Smooth muscle cell of the brain vasculature (primary cell): ENCODE data around the gene TEX2.

Experiments
- DNase-seq: peaks from one replicate; pipeline ENCODE4 v3.0.0-alpha.2; 2012; ENCODE audit warnings: low read depth, low spot score

The TEX2 gene

DNA sequence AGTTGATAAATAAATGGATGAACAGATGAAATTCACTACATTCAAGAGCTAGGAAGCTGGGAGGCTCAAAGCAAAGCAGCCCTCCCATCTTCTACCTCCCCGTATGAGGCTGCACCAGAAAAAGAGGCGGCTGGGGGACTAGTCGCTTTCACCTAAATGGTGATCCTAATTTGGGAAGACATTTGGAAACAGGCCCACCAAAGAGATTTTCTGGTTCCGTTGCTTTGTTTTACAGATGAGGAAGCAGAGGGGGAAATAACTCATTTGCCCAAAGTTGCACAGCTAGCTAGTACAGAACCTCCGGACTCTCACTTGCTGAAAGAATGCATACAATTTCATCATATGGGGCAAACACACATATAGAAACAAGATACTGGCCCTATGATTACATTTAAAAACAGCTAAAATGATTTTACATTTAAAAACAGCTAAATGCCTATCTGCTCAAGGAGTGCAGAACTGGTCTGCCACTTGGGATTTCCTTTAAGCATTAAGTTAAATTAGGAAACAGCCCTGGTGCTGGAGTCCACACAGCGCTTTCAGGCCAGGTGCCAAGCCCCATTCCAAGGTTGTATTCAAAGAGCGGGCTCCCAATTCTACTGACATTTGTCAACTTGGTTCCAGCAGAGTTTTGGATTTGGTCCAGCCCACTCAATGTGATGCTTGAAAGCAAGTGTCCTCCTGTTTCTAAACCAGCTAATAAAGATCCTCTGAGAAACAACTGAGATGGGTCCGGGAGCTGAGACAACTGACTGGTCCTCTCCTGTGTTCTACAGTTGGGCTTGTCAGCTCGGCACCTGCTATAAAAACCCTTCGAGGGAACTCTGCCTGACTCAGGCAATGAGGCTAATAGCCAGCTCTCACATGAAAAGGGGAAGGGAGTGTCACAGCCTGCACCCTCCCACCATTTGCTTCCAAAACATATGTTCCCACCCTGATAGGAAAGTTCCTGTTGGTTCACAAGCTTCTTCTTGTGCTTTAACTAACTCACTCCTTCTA, 144.8 kb downstream of the TEX2 start:
- DNase-seq, result no peak

DNA sequence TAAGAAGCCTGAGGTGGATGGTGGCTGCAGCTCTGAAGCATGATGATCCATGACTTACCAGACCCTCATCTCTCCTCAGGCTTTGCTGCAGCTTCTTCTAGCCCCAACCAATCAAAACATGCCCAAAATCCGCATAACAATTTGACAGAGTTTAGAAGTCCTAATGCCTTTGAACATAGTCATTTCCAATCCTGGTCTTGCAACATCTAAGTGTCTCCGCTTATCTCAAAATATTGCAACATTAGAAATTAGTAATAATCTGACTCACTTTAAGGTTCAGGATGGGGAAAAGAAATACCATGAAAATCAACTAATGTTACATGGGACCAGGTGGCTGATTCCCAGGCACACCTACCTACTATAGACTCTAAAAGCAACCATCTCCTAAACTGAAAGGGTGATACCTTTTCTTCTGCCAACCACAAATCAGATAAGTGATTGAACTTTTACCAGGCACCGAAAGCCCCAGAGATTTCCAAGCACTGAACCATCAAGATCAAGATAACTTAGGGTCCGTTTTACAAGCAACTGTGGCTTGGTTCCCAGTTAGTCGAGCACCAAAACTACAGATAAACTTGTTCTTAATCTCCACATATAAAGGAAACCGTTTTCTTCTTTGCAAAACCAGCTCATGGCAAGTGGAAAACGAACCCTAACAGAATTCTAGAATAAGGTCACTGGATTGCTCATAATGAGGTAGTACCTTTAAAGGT, 147.1 kb downstream of the TEX2 start:
- DNase-seq, result no peak

DNA sequence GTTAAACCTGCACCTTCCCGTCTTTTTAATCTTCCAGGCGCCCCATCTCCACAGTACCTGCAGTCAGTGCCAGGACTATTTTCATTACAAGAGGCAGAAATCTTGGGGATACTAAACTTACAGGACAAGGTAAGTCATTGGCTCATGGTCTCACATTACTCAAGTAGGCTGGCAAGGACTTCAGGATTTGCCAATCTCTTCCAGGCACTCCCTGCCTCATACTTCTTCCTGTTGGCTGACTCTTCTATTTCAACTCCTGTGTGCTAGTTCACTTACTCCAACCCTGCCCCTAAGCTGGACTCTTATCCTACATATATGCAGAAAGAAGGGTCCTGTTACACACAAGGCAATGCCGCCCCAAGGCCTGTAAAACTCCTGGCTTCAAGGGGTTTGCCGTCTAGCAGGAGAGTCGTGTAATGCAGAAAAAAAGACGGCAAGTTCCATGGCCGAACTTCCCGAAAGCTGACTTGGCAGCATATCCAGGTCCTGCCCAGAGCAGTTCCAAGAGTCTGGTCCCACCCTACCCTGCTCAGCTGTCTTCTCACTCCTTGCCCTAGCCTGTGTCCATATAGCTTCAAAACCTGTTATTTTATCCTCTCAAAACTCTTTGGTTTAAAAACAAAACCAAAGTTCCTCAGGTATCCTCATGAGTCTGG, 147.9 kb downstream of the TEX2 start:
- no peak for DNase-seq

DNA sequence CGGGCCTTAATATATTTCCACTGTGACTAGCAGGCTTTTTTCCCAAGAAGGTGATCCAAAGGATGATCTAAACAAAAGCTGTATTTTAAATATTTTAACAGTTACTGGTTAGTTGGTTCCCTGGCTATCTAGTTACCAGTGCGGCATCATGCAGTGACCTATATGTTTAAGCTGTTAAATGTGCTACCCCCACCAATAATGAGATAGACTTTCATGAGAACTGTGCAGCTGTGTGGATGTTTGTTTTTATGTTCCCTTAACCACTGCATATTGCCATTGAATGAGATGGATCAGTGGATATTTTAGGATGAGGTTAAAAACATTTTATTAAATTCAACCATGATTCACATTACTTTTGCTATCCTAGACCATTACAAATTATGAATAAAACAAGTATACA, 150.1 kb downstream of the TEX2 start:
- DNase-seq, result no peak

DNA sequence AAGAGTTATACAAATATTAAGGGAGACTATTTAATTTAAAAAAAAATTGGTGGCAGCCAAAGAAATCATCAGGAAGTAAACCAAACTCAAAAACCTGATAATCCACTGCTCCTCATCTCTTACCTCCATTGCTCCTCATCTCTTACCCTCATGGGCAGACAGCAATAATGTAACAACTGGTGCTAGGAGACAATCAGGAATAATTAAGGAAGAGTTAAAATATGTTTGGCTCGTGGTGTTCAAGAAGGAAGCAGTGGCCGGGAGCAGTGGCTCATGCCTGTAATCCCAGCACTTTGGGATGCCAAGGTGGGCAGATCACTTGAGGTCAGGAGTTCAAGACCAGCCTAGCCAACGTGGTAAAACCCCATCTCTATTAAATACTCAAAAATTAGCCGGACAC, 151.2 kb downstream of the TEX2 start:
- DNase-seq, result no peak

DNA sequence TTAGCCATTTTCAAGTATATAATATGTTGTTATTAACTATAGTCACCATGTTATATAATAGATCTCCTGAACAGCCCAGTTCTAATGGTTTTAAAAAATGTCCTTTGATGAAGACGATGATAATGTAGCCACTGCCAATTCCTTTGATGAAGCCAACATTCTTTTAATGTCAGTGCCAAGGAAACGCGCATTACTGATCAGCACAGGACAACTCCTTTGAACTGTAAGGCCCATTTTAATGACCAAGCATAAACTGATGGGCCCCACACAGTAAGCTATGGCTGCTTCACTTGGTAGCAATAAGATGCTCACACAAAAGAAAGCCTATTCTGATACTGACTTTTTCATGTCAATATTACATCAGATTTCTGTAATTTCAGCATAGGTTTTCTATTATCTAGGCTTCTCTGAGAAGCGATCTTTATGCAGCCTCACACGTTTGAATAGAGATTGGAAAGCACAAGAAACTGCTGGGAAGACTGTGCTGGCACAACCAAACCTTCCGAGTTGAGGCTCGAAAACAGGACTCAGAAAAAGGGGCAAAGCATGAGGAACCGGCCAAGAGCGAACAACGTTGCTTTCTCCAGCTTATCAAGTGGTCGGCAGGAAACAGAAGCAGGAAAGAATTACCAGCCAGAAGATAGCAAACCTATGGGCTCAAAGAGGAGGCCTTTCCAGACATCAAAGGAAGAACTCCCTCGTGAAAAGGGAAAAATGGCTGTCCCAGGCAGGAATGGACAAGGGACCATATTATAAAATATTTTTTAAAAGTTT, 152.5 kb downstream of the TEX2 start:
- no peak for DNase-seq

DNA sequence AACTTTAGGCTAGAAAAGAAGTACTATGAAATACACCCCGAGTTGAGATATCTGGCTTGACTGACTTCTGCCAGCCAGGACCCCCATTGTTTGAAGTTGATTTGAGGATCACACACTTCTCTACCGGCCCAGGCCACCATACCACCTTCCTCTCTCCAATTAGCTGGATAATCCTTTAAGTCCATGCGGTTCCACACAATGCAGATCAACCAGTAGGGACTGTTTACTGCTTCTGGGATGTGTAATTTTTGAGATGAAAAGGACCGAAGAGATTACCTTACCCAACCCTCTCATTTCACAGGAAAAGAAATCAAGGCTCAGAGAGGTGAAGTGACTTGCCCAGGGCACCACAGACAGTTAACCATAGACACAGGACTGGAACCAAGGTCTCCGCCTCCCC, 153.7 kb downstream of the TEX2 start:
- no peak for DNase-seq

DNA sequence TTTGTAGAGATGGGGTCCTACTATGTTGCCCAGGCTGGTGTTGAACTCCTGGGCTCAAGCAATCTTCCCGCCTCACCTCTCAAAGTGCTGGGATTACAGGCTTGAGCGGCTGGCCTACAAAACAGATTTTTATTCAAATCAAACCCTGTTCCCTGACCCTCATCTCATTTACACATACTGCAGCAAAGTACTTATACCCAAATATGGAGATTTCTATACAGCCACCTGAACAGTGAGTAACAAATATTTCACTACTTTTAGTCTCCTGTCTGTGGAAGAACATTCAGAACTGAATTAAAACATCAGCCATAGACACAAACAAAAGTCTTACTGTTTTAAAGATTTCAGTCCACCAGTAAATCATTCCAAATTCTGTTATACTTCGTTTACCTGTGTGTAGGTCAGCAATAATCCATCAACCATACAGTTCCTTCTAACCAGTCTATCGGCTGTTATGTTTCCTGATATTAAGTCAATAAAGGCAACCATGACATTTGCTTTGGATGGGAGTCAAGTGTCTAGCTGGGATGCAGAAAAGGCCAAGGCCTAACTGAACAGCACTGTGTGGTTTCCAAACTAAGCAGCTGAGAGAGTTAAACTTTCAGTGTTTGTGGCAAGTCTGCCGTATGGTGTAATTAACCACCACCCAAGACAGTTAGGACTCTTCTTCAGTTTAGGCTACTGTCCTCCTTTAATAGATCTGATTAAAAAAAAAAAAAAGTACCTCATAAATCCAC, 155.4 kb downstream of the TEX2 start:
- no peak for DNase-seq

DNA sequence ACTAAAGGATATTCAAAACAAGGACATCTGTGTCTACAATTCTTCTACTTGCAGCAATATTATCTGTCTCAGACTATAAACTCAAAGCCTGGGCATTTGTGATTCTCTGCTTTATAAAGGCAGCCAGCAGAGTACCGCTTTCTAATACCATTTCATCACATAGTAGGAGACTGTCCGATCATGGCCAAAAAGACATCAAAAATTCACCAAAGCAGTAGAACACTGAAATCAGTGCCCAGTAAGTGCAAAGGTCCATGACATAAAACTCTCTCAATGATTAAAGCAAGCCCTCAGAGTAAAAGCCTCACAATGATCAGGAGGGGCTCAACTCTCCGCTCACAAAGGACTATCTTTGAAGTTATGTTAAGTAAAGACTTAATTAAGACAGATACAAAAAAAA, 156.1 kb downstream of the TEX2 start:
- no peak for DNase-seq

DNA sequence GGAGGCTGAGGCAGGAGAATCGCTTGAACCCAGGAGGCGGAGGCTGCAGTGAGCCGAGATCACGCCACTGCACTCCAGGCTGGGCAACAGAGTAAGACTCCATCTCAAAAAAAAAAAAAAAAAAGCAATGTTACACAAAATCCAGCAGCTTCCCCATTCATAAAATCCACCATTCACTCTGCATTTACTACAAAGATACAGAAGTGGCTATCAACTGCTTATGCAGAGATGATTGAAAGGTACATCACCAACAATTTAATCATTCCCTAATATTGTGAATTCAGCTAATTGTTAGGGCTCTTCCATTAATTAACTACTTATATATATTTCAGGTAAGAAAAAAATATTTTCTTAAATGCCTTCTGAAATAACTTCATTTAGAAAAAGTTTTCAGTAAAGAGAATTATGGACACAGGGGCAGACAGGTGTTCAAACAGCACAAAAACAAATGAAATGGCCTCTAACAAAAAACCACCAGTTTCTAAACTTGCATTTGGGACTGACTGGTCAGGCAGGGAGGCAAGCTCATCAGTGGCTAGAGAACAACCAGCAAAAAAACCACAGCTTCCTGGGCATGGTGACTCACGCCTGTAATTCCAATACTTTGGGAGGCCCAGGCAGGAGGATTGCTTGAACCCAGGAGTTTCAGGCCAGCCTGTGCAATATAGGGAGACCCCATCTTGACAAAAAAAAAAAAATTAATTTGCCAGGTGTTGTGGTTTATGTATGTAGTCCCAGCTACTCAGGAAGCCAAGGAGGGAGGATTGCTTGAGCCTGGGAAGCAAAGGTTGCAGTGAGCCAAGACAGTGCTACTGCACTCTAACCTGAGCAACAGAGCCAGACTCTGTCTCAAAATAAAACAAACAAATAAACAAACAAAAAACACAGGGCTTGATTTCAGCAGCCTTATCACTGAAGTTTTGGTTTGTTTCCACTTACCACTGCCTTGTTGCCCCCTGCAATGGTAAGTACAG, 159.4 kb downstream of the TEX2 start:
- DNase-seq, result no peak

DNA sequence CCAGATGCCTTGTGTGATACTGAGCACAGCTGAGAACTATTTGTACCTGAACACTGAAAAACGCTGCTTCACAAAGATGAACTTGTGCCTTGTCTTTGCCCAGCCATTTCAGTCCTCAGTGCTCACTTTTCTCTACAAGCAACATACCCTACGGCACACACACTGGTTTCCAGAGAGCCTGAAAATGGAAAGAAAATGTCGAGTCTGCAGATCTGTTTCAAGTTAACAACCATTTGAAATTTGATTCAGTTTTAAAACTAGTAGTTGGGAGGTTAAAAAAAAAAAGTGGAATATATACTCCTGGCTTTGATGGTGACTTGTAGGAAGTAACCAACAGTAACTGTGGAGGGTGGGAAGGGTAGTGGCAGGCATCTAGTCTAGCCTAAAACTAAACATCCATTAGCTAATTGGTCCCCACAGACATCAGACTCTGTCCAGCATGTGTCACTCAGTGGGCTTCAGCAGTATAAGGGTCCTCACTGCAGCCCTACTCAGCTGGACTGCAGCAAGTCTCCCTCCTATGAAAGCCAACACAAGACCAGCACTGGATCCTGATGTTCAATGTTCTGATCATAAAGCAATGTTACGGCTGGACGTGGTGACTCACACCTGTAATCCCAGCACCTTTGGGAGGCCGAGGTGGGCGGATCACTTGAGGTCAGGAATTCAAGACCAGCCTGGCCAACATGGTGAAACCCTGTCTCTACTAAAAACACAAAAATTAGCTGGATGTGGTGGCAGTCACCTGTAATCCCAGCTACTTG, 160.3 kb downstream of the TEX2 start:
- DNase-seq, result no peak

DNA sequence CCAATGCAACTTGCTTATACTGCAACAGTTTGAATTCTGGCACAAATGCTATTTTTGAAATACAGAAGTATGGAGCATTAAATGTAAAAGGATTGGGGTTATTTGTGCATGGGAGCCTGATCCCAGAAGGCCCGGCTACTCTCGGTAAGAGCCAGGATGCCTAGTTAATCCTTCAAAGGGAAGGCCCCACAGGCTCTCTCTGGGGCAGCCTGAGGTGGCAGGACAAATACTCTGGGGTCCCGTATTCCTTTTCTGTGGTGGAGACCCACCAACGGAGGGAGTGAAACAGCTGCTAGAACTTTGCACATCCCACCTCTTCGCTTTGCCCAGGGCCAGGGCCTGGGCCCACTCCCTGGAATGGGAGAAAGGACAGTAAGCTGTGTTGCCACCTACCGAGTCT, 163.5 kb downstream of the TEX2 start:
- no peak for DNase-seq
